ENCODE measurements around the gene ADGRD1.

The ADGRD1 gene

DNA sequence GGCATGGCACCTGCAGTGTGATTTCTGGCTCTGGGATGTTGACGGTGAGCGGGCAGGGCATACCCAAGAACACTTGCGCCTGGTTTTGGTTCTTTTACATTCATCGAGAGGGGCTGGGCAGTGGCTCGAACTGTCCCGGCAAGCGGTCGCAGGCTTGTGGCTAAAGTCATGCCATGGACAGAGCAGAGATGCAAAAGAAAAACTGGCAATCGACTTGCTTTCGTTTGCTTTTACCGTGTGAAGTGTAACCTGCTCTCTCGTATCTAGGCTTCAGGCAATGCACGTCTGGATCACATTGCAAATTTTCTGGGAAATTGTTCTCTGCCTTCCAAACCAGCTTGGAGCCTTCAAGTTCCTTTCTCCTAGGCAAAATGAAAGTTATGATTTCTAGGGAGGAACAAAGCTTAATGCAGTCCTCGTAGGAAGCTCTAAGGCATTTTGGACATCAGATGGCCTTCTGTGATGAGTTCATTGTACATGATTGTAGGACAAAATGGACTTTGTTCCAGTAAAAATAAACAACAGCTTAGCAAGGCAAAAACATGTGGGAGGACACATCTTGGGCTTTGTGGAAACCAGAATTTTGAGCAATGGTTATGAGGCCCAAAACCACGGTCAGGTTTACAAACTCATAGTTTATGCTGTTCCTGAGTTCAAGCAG is 18.3 kb downstream of the ADGRD1 start:
- Histone ChIP-seq H3K9ac (ENCODE audit: insufficient read length) (no peak overlapping the region), H3K4me3 (no peak overlapping the region), H3K27ac (no peak overlapping the region), H3K9me3 (ENCODE audit: low read depth, low read length) (no peaks in the 10 kb centered on the region), H3K36me3 (ENCODE audit: insufficient read depth, low read length) (no peaks in the 10 kb centered on the region)
- TF ChIP-seq FOXP2 (optimal IDR thresholded peaks at IDR 0.05; ENCODE audit: control extremely low read depth, extremely low read length, insufficient read depth) (no peak), POLR2AphosphoS5 (IDR thresholded peaks at IDR 0.05; ENCODE audit: borderline replicate concordance, low read depth, low read length) (no peak), EZH2 (IDR thresholded peaks at IDR 0.05) (no peak)
- no peak for DNase-seq (ENCODE audit: low read depth, low spot score)

DNA sequence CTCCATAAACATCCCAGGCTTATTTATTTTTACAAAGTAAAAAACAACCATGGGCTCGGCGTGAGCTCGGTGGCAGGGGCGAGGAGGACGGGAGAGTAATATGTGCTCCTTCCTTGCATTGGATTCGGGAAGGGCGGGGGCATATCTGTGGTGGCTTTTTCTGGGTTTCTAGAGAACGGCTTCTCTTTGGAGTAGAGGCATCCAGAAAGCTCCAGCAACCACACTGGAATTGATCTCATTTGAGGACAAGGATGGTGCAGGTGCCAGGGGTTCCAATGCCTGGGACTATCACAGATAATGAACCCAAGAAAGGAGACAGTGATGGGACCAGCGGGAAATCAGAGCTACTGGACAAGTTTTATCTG is 18.9 kb downstream of the ADGRD1 start:
- H3K9me3 ChIP-seq (ENCODE audit: low read depth, low read length) = no peaks in the 10 kb centered on the region
- H3K36me3 ChIP-seq (ENCODE audit: insufficient read depth, low read length) = no peaks in the 10 kb centered on the region
- no peak for DNase-seq (ENCODE audit: low read depth, low spot score)
- H3K9ac ChIP-seq (ENCODE audit: insufficient read length) = no peak overlapping the region
- TF ChIP-seq FOXP2 (optimal IDR thresholded peaks at IDR 0.05; ENCODE audit: control extremely low read depth, extremely low read length, insufficient read depth) = no peak
- TF ChIP-seq EZH2 (IDR thresholded peaks at IDR 0.05) = no peak
- TF ChIP-seq POLR2AphosphoS5 (IDR thresholded peaks at IDR 0.05; ENCODE audit: borderline replicate concordance, low read depth, low read length) = no peak
- no peak overlapping the region for H3K4me3 ChIP-seq
- H3K27ac ChIP-seq = no peak overlapping the region

DNA sequence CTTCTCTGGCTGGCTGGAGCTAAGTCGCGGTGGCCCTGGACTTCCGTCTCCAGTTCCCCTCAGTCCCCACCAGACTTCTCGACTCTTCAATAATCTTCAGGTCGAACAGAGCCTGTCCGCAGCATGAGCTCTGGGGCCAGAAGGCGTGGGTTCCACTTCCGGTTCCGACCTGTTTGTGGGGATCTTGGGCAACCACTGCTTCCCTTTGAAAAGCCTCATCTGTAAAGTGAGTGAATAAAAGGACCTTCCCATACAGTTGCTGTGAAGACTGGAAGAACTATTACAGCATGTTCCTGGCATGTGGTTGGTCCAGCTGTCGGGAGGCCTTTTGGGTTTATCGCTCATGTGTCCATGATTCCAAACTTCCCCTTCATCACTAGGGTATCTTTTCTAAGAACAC is 19.4 kb downstream of the ADGRD1 start:
- DNase-seq (ENCODE audit: low read depth, low spot score) = no peak
- Histone ChIP-seq H3K4me3 (no peak overlapping the region), H3K9ac (ENCODE audit: insufficient read length) (no peak overlapping the region), H3K36me3 (ENCODE audit: insufficient read depth, low read length) (no peaks in the 10 kb centered on the region), H3K27ac (no peak overlapping the region), H3K9me3 (ENCODE audit: low read depth, low read length) (no peaks in the 10 kb centered on the region)
- TF ChIP-seq EZH2 (IDR thresholded peaks at IDR 0.05) (no peak), POLR2AphosphoS5 (IDR thresholded peaks at IDR 0.05; ENCODE audit: borderline replicate concordance, low read depth, low read length) (no peak), FOXP2 (optimal IDR thresholded peaks at IDR 0.05; ENCODE audit: control extremely low read depth, extremely low read length, insufficient read depth) (no peak)

DNA sequence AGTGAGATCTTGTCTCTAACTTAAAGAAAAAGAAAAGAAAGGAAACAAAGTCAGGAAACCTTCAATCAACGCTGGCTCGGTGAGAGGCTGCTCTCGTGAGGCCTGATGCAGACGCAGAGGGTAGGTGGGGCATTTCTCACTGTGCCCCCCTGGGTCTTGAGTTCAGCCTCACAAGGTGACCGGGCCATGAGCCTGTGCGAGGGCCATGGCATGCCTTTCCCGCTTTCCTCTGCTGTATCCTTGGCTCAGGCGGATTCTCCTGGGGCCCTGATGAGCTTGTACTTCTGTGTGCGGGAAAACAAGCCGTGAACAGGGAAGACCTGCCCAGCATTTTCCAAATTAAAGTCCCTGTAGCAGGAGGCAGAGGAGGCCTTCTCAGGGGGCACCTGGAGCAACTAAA is 20.2 kb downstream of the ADGRD1 start:
- TF ChIP-seq FOXP2 (optimal IDR thresholded peaks at IDR 0.05; ENCODE audit: control extremely low read depth, extremely low read length, insufficient read depth) (no peak), POLR2AphosphoS5 (IDR thresholded peaks at IDR 0.05; ENCODE audit: borderline replicate concordance, low read depth, low read length) (no peak), EZH2 (IDR thresholded peaks at IDR 0.05) (no peak)
- Histone ChIP-seq H3K9me3 (ENCODE audit: low read depth, low read length) (no peaks in the 10 kb centered on the region), H3K27ac (no peak overlapping the region), H3K36me3 (ENCODE audit: insufficient read depth, low read length) (no peaks in the 10 kb centered on the region), H3K9ac (ENCODE audit: insufficient read length) (no peak overlapping the region), H3K4me3 (no peak overlapping the region)
- DNase-seq (ENCODE audit: low read depth, low spot score) = no peak

DNA sequence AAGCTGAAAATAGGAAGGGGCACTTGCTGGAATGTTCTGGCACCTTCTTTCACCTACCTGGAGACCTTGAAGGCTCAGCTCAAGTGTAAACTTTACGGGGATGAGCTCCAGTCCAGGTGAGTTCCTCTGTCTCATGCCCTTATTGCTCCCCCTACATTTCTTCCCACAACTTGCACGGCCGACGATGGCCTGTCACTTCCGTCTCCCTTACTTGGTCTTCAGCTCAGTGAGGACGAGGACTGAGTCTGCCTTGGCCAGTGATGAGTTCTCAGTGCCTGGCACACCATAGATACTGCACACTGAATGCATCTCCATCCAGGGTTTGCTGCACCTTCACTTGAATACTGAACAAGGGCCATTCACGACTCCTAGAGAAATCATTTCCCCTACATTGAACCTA is 21.4 kb downstream of the ADGRD1 start:
- TF ChIP-seq EZH2 (IDR thresholded peaks at IDR 0.05) (no peak), POLR2AphosphoS5 (IDR thresholded peaks at IDR 0.05; ENCODE audit: borderline replicate concordance, low read depth, low read length) (no peak), FOXP2 (optimal IDR thresholded peaks at IDR 0.05; ENCODE audit: control extremely low read depth, extremely low read length, insufficient read depth) (no peak)
- Histone ChIP-seq H3K27ac (no peak overlapping the region), H3K9ac (ENCODE audit: insufficient read length) (no peak overlapping the region), H3K4me3 (no peak overlapping the region), H3K9me3 (ENCODE audit: low read depth, low read length) (no peaks in the 10 kb centered on the region), H3K36me3 (ENCODE audit: insufficient read depth, low read length) (no peaks in the 10 kb centered on the region)
- no peak for DNase-seq (ENCODE audit: low read depth, low spot score)

DNA sequence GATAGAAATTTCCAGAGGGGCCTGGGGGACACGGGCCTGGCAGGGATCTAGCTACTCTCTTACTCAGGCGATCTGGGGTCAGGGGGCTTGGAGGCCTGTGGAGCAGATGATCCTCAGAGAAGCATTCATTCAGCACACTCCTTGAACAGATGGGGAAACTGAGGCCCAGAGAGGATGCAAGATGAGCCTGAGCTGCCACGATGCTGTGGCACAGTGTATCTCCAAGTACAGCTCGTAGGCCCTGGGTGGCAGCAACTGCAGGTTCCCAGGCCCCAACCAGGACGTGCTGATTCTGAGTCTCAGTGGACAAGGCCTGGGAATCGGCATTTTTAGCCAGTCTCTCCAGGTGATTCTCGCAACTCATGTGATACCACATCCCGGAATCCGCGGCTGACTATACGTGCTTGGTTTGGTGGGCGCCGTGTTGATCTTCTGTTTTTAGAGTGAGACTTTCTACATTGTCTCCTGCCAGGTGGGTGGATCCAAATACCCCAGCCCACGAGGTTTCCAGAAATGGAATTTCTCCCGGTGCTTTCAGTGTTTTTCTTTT is 22.5 kb downstream of the ADGRD1 start:
- no peaks in the 10 kb centered on the region for H3K36me3 ChIP-seq (ENCODE audit: insufficient read depth, low read length)
- DNase-seq (ENCODE audit: low read depth, low spot score) = no peak
- H3K4me3 ChIP-seq = no peak overlapping the region

DNA sequence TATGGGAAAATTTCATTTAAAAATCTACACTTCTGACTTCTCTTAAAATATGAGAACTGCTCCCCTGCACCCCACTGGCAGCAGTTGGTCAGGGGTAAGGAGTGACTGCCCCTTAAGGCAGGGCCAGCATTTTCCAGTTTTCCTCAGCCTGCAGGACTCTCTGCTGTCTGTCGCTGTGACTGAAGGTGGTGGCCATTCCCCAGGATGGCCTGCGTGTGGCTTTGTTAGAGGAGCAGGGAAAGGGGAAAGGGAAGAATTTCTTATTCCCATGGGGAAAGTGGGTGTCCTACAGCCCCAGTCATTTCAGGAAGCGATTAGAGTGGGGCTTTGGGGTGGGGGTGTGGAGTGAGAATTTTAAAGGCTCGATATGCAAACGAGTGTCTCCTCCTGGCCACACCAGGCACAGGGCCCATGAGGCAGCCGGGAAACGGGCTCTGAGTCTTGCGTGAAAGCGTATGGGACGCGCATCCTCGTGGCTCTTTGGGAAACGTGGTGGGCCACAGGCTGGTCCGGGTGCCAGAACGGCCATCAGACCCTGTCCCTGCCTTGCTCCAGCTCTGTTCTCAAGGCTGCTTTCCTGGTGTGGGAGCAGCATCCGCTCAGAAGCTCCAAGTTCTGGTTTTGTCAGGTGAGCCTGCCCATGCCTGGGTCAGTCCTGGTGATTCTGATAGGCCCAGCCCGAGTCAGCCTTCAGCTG is 23.5 kb downstream of the ADGRD1 start:
- H3K4me3 ChIP-seq = no peak overlapping the region
- DNase-seq (ENCODE audit: low read depth, low spot score) = no peak
- TF ChIP-seq POLR2AphosphoS5 (IDR thresholded peaks at IDR 0.05; ENCODE audit: borderline replicate concordance, low read depth, low read length) = no peak
- no peak for TF ChIP-seq FOXP2 (optimal IDR thresholded peaks at IDR 0.05; ENCODE audit: control extremely low read depth, extremely low read length, insufficient read depth)
- no peak for TF ChIP-seq EZH2 (IDR thresholded peaks at IDR 0.05)
- no peak overlapping the region for H3K27ac ChIP-seq
- H3K9me3 ChIP-seq (ENCODE audit: low read depth, low read length) = no peaks in the 10 kb centered on the region
- H3K9ac ChIP-seq (ENCODE audit: insufficient read length) = no peak overlapping the region
- no peaks in the 10 kb centered on the region for H3K36me3 ChIP-seq (ENCODE audit: insufficient read depth, low read length)

More for the DNA sequence above, 22.5 kb downstream of the ADGRD1 start:
- no peaks in the 10 kb centered on the region for H3K9me3 ChIP-seq (ENCODE audit: low read depth, low read length)
- no peak overlapping the region for H3K9ac ChIP-seq (ENCODE audit: insufficient read length)
- no peak overlapping the region for H3K27ac ChIP-seq
- no peak for TF ChIP-seq EZH2 (IDR thresholded peaks at IDR 0.05)
- TF ChIP-seq POLR2AphosphoS5 (IDR thresholded peaks at IDR 0.05; ENCODE audit: borderline replicate concordance, low read depth, low read length) = no peak
- TF ChIP-seq FOXP2 (optimal IDR thresholded peaks at IDR 0.05; ENCODE audit: control extremely low read depth, extremely low read length, insufficient read depth) = no peak

DNA sequence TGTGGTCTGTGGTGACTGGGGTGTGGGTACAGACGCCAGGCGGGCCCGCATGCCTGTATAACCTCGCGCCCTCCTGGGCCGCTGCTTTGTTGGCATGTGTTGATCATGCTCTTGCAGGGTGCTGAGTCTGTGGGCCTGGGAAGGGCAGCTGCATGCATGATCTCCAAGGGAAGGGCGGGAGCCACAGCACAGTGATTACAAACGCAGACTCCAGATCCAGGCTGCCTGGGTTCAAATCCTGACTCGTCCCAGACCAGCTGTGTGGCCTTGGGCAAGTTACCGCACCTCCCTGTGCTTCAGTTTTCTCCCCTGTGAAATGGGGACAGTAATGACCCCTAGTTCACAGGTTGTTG is 24.0 kb downstream of the ADGRD1 start:
- TF ChIP-seq FOXP2 (optimal IDR thresholded peaks at IDR 0.05; ENCODE audit: control extremely low read depth, extremely low read length, insufficient read depth) = no peak
- no peak for TF ChIP-seq POLR2AphosphoS5 (IDR thresholded peaks at IDR 0.05; ENCODE audit: borderline replicate concordance, low read depth, low read length)
- no peak for TF ChIP-seq EZH2 (IDR thresholded peaks at IDR 0.05)
- no peaks in the 10 kb centered on the region for H3K36me3 ChIP-seq (ENCODE audit: insufficient read depth, low read length)
- no peak overlapping the region for H3K27ac ChIP-seq
- no peak for DNase-seq (ENCODE audit: low read depth, low spot score)
- H3K9ac ChIP-seq (ENCODE audit: insufficient read length) = no peak overlapping the region
- no peaks in the 10 kb centered on the region for H3K9me3 ChIP-seq (ENCODE audit: low read depth, low read length)
- no peak overlapping the region for H3K4me3 ChIP-seq

Data from SK-N-MC (cell line).